Measurements from ENCODE around the gene DHRS7. TPM values are rescaled to one million over a fixed set of nuclear protein-coding genes. Genes with fewer than 3 reads are reported as not detected.
A peak's percentile ranks its signal among the peaks of the same experiment; 100 is the strongest.

DHRS7 gene
- polyA plus RNA-seq, 2 of the 4 experiments (the other 2 are of a cell fraction) = 75.4 to 97.5 TPM

GRCh38 chr14:60183138-60183537 is 17.9 kb upstream of the DHRS7 start (continued):
- TF ChIP-seq EP300 (IDR thresholded peaks at IDR 0.05) (no peak), HDAC2 (IDR thresholded peaks at IDR 0.05) (no peak)

GRCh38 chr14:60179431-60179869 is 14.3 kb upstream of the DHRS7 start:
- 38% methylated on average over 3 of the region's 3 CpGs for WGBS (ENCODE audit: missing lambda C conversion rate)
- FAIRE-seq = peak; percentile 54
- H3K27ac ChIP-seq = peak overlapping the region in 1 of 2 experiments; percentile 40; a peak in 1 of 6 replicates
- CTCF ChIA-PET = interaction anchor here (1.1 to 1.7 kb wide), 4 partner anchors 14 to 672 kb away, joined by 3 to 8 read pairs (median 8); partner anchors contain the start of gene DHRS7
- no peak overlapping the region for H3K4me3 ChIP-seq
- POLR2A ChIA-PET = interaction anchor here (1.0 kb wide), 1 partner anchor 69 kb away, joined by 5 read pairs; the partner anchor contains the start of gene PPM1A
- TF ChIP-seq CEBPB (IDR thresholded peaks at IDR 0.05) (no peak), NFE2L2 (conservative IDR thresholded peaks at IDR 0.05; ENCODE audit: low read length) (0 out of 2 replicates have a peak, but pooled peaks have one; percentile 37), FOSL2 (IDR thresholded peaks at IDR 0.05) (no peak), FOSL2 (CRISPR knock-in tag; IDR thresholded peaks at IDR 0.05) (peak; percentile 13; the same call in 1 of the 2 replicates), MAFK (IDR thresholded peaks at IDR 0.05; ENCODE audit: partially characterized antibody) (peak; percentile 74)
- peak in 1 of 2 experiments; percentile 21 for DNase-seq (ENCODE audit: low read depth in 1 of 2, low spot score in 1 of 2)
- peaks cover 7% of the 10 kb centered on the region; the same call in 2 of the 3 replicates for H3K4me1 ChIP-seq
- ATAC-seq = peak; percentile 35 to 48; a peak in 2 of 6 replicates
- H3K9me3 ChIP-seq = peaks cover 8% of the 10 kb centered on the region; the same call in 1 of the 3 replicates
- H3K4me2 ChIP-seq = no peak overlapping the region

GRCh38 chr14:60178820-60179219 is 13.6 kb upstream of the DHRS7 start:
- CTCF ChIA-PET = interaction anchor here (1.7 kb wide), 1 partner anchor 14 kb away, joined by 8 read pairs; the partner anchor contains the start of gene DHRS7
- 59% methylated on average over 1 of the region's 1 CpG for WGBS (ENCODE audit: missing lambda C conversion rate)

GRCh38 chr14:60178164-60178563 is 13.0 kb upstream of the DHRS7 start:
- DNase-seq (ENCODE audit: low read depth in 1 of 2, low spot score in 1 of 2) = no peak
- WGBS (ENCODE audit: missing lambda C conversion rate) = 27% methylated on average over 1 of the region's 1 CpG
- ChIA-PET CTCF (interaction anchor here (1.7 kb wide), 1 partner anchor 13 kb away, joined by 8 read pairs; the partner anchor contains the start of gene DHRS7), POLR2A (no interaction called here)
- ATAC-seq = no peak
- H3K27ac ChIP-seq = no peak overlapping the region
- H3K4me1 ChIP-seq = no peaks in the 10 kb centered on the region
- no peak overlapping the region for H3K4me2 ChIP-seq
- FAIRE-seq = no peak
- H3K9me3 ChIP-seq = peaks cover 8% of the 10 kb centered on the region; the same call in 1 of the 3 replicates
- TF ChIP-seq ZFP36 (IDR thresholded peaks at IDR 0.05; ENCODE audit: borderline replicate concordance, partially characterized antibody) (no peak), FOSL2 (IDR thresholded peaks at IDR 0.05) (no peak), FOSL2 (CRISPR knock-in tag; IDR thresholded peaks at IDR 0.05) (no peak), POLR2AphosphoS2 (conservative IDR thresholded peaks at IDR 0.05; ENCODE audit: low read length) (no peak), CHD2 (IDR thresholded peaks at IDR 0.05; ENCODE audit: low read length, partially characterized antibody) (no peak), ATOH8 (CRISPR knock-in tag; IDR thresholded peaks at IDR 0.05; ENCODE audit: low read depth) (no peak), CBX8 (IDR thresholded peaks at IDR 0.05) (no peak), KDM1A (IDR thresholded peaks at IDR 0.05; ENCODE audit: low read depth) (no peak), REST (IDR thresholded peaks at IDR 0.05) (no peak), E2F6 (IDR thresholded peaks at IDR 0.05; ENCODE audit: borderline replicate concordance, low read depth) (no peak), RFX5 (IDR thresholded peaks at IDR 0.05) (no peak), RARB (CRISPR knock-in tag; IDR thresholded peaks at IDR 0.05) (no peak), MYC (IDR thresholded peaks at IDR 0.05; ENCODE audit: borderline replicate concordance, low read length) (no peak), ELK1 (IDR thresholded peaks at IDR 0.05; ENCODE audit: low read depth, low read length) (no peak), CTCF (IDR thresholded peaks at IDR 0.05) (no peak), FOSB (CRISPR knock-in tag; IDR thresholded peaks at IDR 0.05) (no peak), JUN (IDR thresholded peaks at IDR 0.05) (no peak)
- no peak overlapping the region for H3K4me3 ChIP-seq

More at GRCh38 chr14:60178820-60179219, 13.6 kb upstream of the DHRS7 start:
- FAIRE-seq (no peak), DNase-seq (ENCODE audit: low read depth in 1 of 2, low spot score in 1 of 2) (no peak), ATAC-seq (no peak)
- no peak overlapping the region for H3K4me3 ChIP-seq
- H3K9me3 ChIP-seq = peaks cover 8% of the 10 kb centered on the region; the same call in 1 of the 3 replicates
- TF ChIP-seq BHLHE40 (IDR thresholded peaks at IDR 0.05; ENCODE audit: low read depth, low read length) = no peak
- peak; percentile 18 for TF ChIP-seq MAFK (IDR thresholded peaks at IDR 0.05; ENCODE audit: partially characterized antibody)
- POLR2A ChIA-PET = no interaction called here
- H3K4me2 ChIP-seq = no peak overlapping the region
- H3K27ac ChIP-seq = no peak overlapping the region
- H3K4me1 ChIP-seq = peaks cover 3% of the 10 kb centered on the region; the same call in 2 of the 3 replicates

All from A549 (cell line).